Hepatocyte (in vitro differentiated cells): ENCODE results near the gene LRRC37B. TPM values are rescaled to one million over a fixed set of nuclear protein-coding genes. Genes with fewer than 3 reads are reported as not detected.
"Not testable (repeated sequence)": the region's sequence is repeated elsewhere in the genome, so short reads cannot be mapped to it uniquely, and the experiment has no call there.

Source experiments
- DNase-seq: peaks from one replicate; pipeline ENCODE4 v3.0.0-alpha.2; 2016; ENCODE audit warnings: low spot score
- H2AFZ ChIP-seq: fragments of 200-600 bp; sonication (generic); 2 replicates; pipeline ENCODE4 v1.6.0; 2016; ENCODE audit warnings: antibody characterized with exemption, mild to moderate bottlenecking
- H3K27ac ChIP-seq: fragments of 200-600 bp; sonication (generic); 2 replicates; pipeline ENCODE4 v1.5.1; 2016; ENCODE audit warnings: mild to moderate bottlenecking
- H3K27me3 ChIP-seq: fragments of 200-600 bp; sonication (generic); 2 replicates; pipeline ENCODE4 v1.6.1; 2016
- H3K36me3 ChIP-seq: fragments of 200-600 bp; sonication (generic); replicated peaks from 2 replicates; pipeline ENCODE4 v1.5.1; 2016; ENCODE audit warnings: low read depth; ENCODE audit not compliant: insufficient read depth
- H3K4me1 ChIP-seq: fragments of 200-600 bp; sonication (generic); 2 replicates; pipeline ENCODE4 v1.5.1; 2016; ENCODE audit warnings: mild to moderate bottlenecking, moderate library complexity; ENCODE audit not compliant: insufficient read depth
- H3K4me2 ChIP-seq: fragments of 200-600 bp; sonication (generic); 2 replicates; pipeline ENCODE4 v1.6.0; 2016
- H3K4me3 ChIP-seq: fragments of 200-600 bp; sonication (generic); 2 replicates; pipeline ENCODE4 v1.5.1; 2016; ENCODE audit warnings: mild to moderate bottlenecking
- H3K79me2 ChIP-seq: fragments of 200-600 bp; sonication (generic); 2 replicates; pipeline ENCODE4 v1.6.0; 2017; ENCODE audit warnings: mild to moderate bottlenecking
- H3K9me2 ChIP-seq: fragments of 200-600 bp; sonication (generic); replicated peaks from 2 replicates; pipeline ENCODE4 v1.6.0; 2017; ENCODE audit warnings: mild to moderate bottlenecking; ENCODE audit not compliant: insufficient read depth
- H3K9me3 ChIP-seq: fragments of 200-600 bp; sonication (generic); 2 replicates; pipeline ENCODE4 v1.5.1; 2016; ENCODE audit warnings: low read depth, mild to moderate bottlenecking
- H4K20me1 ChIP-seq: fragments of 200-600 bp; sonication (generic); 2 replicates; pipeline ENCODE4 v1.6.0; 2016; ENCODE audit warnings: mild to moderate bottlenecking; ENCODE audit not compliant: insufficient read depth, poor library complexity, severe bottlenecking
- CTCF ChIP-seq: fragments of 200-600 bp; sonication (generic); IDR thresholded peaks from 2 replicates; pipeline ENCODE4 v1.5.1; 2016; ENCODE audit warnings: antibody characterized with exemption, mild to moderate bottlenecking; ENCODE audit not compliant: poor library complexity
- WGBS: methylation state at CpG from one replicate; pipeline ENCODE4 v1.1.6; 2016; ENCODE audit warnings: low lambda C conversion rate; ENCODE audit errors: missing lambda C conversion rate; 5-methylcytosine and 5-hydroxymethylcytosine counted together
- polyA plus RNA-seq: library from polyadenylated mRNA; unstranded; fragments of >200 nt; fragmentation: Nextera tagmentation; extraction: Ambion mirVana; gene quantifications from 2 replicates; pipeline ENCODE4 v1.2.1, GENCODE V29; 2016
- total RNA-seq: library from RNA; depleted of rRNA; stranded (reverse); fragments of >200 nt; gene quantifications from 2 replicates; pipeline ENCODE4 v1.2.3, GENCODE V29; 2014

The LRRC37B gene
- total and polyA plus RNA-seq, 2 experiments from 2014 or later = 13.3 to 14.6 TPM

DNA sequence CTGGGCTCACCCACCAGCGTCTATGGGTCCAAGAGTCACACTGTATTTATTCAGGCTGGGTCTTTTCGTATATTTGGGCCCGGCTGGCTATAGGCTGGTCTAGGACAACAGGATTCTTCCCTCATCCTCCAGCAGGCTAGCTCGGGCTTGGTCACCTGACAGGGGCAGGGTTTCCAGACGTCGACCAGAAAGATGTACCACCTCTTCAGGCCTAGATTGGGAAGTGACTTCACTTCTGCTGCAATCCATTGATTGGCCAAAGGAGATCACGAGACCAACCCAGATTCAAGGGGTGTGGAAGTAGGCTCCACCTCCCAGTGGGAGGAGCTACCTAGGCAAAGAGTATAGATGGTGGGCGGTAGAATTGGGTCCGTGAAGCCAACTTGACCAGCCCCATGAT lies 53.5 kb downstream of the LRRC37B start:
- not testable (repeated sequence) for H3K36me3 ChIP-seq, DNase-seq, H3K9me3 ChIP-seq, H4K20me1 ChIP-seq, H3K4me3 ChIP-seq, H3K27me3 ChIP-seq, H2AFZ ChIP-seq, H3K4me1 ChIP-seq, H3K4me2 ChIP-seq, H3K27ac ChIP-seq, H3K79me2 ChIP-seq, H3K9me2 ChIP-seq
- WGBS = no CpG with 5 or more reads among the region's 9 CpGs

GRCh38 chr17:32061840-32062239 lies 54.7 kb downstream of the LRRC37B start:
- H3K79me2 ChIP-seq, H3K27ac ChIP-seq, H3K4me2 ChIP-seq, H3K9me3 ChIP-seq, DNase-seq, H3K4me3 ChIP-seq, H3K9me2 ChIP-seq, H3K27me3 ChIP-seq, H2AFZ ChIP-seq, H3K36me3 ChIP-seq, H3K4me1 ChIP-seq, H4K20me1 ChIP-seq: not testable (repeated sequence)
- 67% methylated on average over 8 of the region's 8 CpGs for WGBS

DNA sequence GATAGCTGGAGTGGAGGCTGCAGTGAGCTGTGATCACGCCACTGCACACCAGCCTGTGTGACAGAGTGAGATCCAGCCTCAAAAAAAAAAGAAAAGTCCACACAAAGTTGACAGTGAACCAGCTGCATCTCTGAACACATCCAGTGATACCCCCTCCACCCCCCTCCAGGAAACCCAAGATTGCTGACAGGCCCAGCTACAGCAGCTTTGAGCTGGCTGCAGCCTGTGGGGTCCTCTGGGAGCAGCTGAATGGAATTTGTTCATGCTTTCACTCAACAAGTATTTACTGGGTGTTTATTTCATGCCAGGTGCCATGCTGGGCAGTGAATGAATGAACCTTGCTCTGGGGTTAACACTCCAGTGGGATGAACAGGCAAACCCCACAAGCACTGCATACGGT lies 56.9 kb downstream of the LRRC37B start:
- H3K9me3 ChIP-seq, H3K9me2 ChIP-seq, H3K79me2 ChIP-seq, DNase-seq, H3K27ac ChIP-seq, H3K4me3 ChIP-seq, H3K4me2 ChIP-seq, H4K20me1 ChIP-seq, H3K36me3 ChIP-seq, H3K27me3 ChIP-seq, H3K4me1 ChIP-seq, H2AFZ ChIP-seq: not testable (repeated sequence)
- WGBS = 79% methylated on average over 2 of the region's 2 CpGs

- not testable (repeated sequence) for H3K79me2 ChIP-seq, H3K4me2 ChIP-seq, H3K9me3 ChIP-seq, H3K27me3 ChIP-seq, H2AFZ ChIP-seq, H3K4me3 ChIP-seq, DNase-seq, H3K36me3 ChIP-seq, H3K9me2 ChIP-seq, H3K4me1 ChIP-seq, H4K20me1 ChIP-seq, H3K27ac ChIP-seq
- 89% methylated on average over 6 of the region's 10 CpGs for WGBS
Observed at GRCh38 chr17:32066123-32066680, 59.0 kb downstream of the LRRC37B start.

DNA sequence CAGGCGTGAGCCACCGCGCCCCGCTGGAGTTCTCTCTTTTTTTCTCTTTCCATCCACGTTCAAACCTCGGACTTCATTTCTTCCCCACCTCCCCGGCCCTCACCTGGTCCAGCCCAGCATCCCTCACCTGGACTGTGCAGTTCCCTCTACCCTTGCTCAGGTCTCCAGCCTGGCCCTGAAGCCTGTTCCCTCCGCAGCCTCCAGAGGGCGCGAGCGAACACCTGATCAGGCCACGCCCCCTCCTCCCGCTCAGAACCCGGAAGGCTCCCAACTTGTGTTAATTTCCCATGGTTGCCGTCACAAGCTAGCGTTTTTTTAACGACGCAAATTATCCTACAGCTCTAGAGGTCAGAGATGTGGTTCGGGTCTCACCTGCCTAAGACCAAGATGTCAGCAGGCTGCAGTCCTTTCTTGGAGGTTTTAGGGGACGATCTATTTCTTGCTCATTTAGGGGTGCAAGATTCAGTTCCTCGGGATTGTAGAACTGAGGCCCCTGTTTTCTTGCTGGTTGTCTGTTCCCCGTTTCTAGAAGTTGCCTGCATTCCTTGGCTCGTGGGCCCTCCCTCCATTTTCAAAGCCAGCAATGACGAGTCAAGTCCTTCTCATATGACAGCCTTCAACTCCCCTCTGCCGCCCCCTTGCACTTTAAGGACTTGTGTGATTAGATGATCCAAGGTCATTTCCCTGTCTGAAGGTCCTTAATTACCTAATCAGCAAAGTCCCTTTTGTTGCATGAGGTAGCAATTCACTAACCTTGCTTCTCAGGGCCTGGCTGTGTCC lies 59.9 kb downstream of the LRRC37B start:
- not testable (repeated sequence) for H3K27me3 ChIP-seq, H3K9me2 ChIP-seq, H3K27ac ChIP-seq, H4K20me1 ChIP-seq, H3K79me2 ChIP-seq, H2AFZ ChIP-seq, H3K36me3 ChIP-seq, H3K4me1 ChIP-seq, H3K4me2 ChIP-seq, H3K4me3 ChIP-seq, H3K9me3 ChIP-seq, DNase-seq
- WGBS = 47% methylated on average over 16 of the region's 25 CpGs
- peak; percentile 28 for TF ChIP-seq CTCF

- H3K9me2 ChIP-seq, DNase-seq, H3K27me3 ChIP-seq, H3K4me2 ChIP-seq, H3K4me1 ChIP-seq, H3K79me2 ChIP-seq, H3K9me3 ChIP-seq, H2AFZ ChIP-seq, H3K36me3 ChIP-seq, H3K4me3 ChIP-seq, H4K20me1 ChIP-seq, H3K27ac ChIP-seq: not testable (repeated sequence)
- 41% methylated on average over 2 of the region's 2 CpGs for WGBS
Observed at GRCh38 chr17:32069067-32069466, 61.9 kb downstream of the LRRC37B start.

DNA sequence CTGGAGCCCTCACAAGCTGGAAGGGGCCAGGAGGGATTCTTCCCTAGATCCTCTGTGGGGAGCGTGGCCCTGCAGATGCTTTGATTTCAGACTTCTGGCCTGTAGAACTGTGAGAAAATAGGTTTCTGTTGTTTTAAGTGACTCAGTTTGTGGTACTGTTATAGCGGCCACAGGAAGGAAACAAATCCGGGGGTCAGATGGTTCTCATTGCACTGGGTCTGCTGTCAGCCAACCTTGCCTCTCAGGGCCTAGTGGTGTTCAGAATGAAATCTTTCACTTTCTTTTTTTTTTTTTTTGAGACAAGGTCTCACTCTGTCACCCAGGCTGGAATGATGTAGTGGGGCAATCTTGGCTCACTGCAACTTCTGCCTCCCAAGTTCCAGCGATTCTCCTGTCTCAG lies 64.8 kb downstream of the LRRC37B start:
- H3K4me1 ChIP-seq, H3K27ac ChIP-seq, H3K9me2 ChIP-seq, DNase-seq, H2AFZ ChIP-seq, H3K79me2 ChIP-seq, H3K4me3 ChIP-seq, H4K20me1 ChIP-seq, H3K27me3 ChIP-seq, H3K4me2 ChIP-seq, H3K9me3 ChIP-seq, H3K36me3 ChIP-seq: not testable (repeated sequence)
- 78% methylated on average over 3 of the region's 4 CpGs for WGBS

DNA sequence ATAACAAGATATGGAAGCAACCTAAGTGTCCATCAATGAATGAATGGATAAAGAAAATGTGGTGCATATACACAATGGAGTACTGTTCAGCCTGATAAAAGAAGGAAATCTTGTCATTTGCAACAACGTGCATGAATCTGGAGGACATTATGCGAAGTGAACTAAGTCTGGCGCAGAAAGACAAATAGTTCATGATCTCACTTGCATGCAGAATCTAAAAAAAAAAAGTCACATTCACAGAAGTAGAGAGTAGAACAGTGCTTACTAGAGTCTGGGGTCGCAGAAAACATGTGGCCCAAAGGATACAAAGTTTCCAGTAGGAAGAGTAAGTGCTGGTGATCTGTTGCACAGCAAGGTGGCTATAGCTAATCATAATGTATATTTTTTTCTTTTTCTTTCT lies 65.9 kb downstream of the LRRC37B start:
- H3K4me2 ChIP-seq, H2AFZ ChIP-seq, H3K4me3 ChIP-seq, H3K9me2 ChIP-seq, H3K27me3 ChIP-seq, DNase-seq, H3K36me3 ChIP-seq, H3K4me1 ChIP-seq, H4K20me1 ChIP-seq, H3K79me2 ChIP-seq, H3K27ac ChIP-seq, H3K9me3 ChIP-seq: not testable (repeated sequence)
- no CpG with 5 or more reads among the region's 4 CpGs for WGBS
